Suprapubic skin (tissue), 4 donors: Measurements from ENCODE around the gene UBE2E2. TPM values are rescaled to one million over a fixed set of nuclear protein-coding genes. Genes with fewer than 3 reads are reported as not detected.
A peak's percentile ranks its signal among the peaks of the same experiment; 100 is the strongest.

Experiments
- DNase-seq, 2 donors: peaks; one replicate each; pipeline ENCODE4 v3.0.0-alpha.2; 2019; ENCODE audit warnings: low spot score in 2 of 2
- H3K27ac ChIP-seq: fragments of 200-600 bp; sonication (generic); one replicate; pipeline ENCODE4 v1.5.1; 2019
- H3K27me3 ChIP-seq: fragments of 200-600 bp; sonication (generic); one replicate; pipeline ENCODE4 v1.5.1; 2019
- H3K36me3 ChIP-seq: fragments of 200-600 bp; sonication (generic); one replicate; pipeline ENCODE4 v1.5.1; 2019
- H3K4me1 ChIP-seq: fragments of 200-600 bp; sonication (generic); one replicate; pipeline ENCODE4 v1.5.1; 2019
- H3K4me3 ChIP-seq: fragments of 200-600 bp; sonication (generic); one replicate; pipeline ENCODE4 v1.5.1; 2019; ENCODE audit warnings: mild to moderate bottlenecking
- H3K9me3 ChIP-seq: fragments of 200-600 bp; sonication (generic); one replicate; pipeline ENCODE4 v1.5.1; 2019
- EP300 ChIP-seq: sonication (generic); formaldehyde crosslinking; IDR thresholded peaks from one replicate; pipeline ENCODE4 v1.6.1; 2017; ENCODE audit warnings: antibody characterized with exemption
- POLR2A ChIP-seq, 2 donors: fragments of 450-650 bp; IDR thresholded peaks; one replicate each; pipeline ENCODE4 v1.6.1; 2017; ENCODE audit warnings: antibody characterized with exemption in 2 of 2, mild to moderate bottlenecking in 2 of 2, moderate library complexity in 2 of 2
- POLR2AphosphoS5 ChIP-seq, 3 donors: sonication (generic); formaldehyde crosslinking; IDR thresholded peaks; one replicate each; pipeline ENCODE4 v1.6.1; 2017; ENCODE audit warnings: antibody characterized with exemption in 3 of 3
- WGBS: methylation state at CpG from one replicate; pipeline ENCODE4 v1.1.5; 2018; 5-methylcytosine and 5-hydroxymethylcytosine counted together
- total RNA-seq, 4 donors: library from RNA; depleted of rRNA; stranded (reverse); fragments of >200 nt; gene quantifications; one replicate each; pipeline ENCODE4 v1.1.0, GENCODE V29; 2016
- TF ChIP-seq, protein P1 (sequence below), 2 donors: fragments of 200-600 bp in 1 of 2; fragments of 450-650 bp in 1 of 2; sonication (generic) in 1 of 2; IDR thresholded peaks; one replicate each; pipeline ENCODE4 v1.5.1; 2016 to 2019; ENCODE audit warnings: antibody characterized with exemption in 2 of 2, mild to moderate bottlenecking in 1 of 2, moderate library complexity in 1 of 2

The UBE2E2 gene
- total RNA-seq, 4 donors from 2014 or later = 30.2 to 65.4 (median 34.8) TPM

DNA sequence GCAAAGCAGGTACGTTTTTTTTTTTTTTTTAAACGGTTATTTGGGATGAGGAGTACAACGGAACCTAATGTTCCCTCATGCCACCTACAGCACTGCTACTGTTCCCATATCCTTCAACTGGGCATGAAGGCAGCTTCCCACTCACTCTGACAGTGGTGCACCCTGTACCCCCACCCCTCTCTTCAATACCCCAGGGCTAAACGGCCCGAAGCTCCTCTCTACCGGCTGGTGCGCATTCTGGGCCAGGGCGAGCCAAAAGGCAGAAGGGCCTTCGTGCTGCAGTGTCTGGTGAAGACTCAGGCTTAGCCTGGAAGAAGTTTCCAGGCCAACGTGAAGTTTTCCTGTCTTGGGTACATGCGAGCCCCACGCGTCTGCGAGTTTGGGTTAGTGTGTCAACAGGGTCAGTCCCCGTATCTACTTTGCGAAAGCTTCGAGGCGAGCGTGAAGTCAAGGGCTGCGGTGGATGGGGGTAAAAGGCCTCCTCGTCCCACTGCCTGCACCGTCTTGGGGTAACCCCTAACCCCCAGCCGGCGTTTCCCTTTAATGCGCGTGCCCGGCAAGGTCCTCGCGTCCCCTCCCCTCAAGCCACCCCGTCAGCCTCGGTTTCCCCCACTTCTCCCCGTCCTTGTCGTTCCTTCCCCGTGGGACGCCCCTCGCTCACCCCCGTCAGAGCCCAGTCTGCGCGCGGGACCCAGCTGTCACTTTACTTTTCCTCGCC lies 765 bp upstream of the UBE2E2 start:
- H3K36me3 ChIP-seq = no peaks in the 10 kb centered on the region
- DNase-seq = peak; percentile 78 to 85
- H3K4me3 ChIP-seq = peak overlapping the region; percentile 98
- H3K27me3 ChIP-seq = no peaks in the 10 kb centered on the region
- peaks cover 20% of the 10 kb centered on the region for H3K4me1 ChIP-seq
- H3K9me3 ChIP-seq = no peaks in the 10 kb centered on the region
- H3K27ac ChIP-seq = peak overlapping the region; percentile 93
- TF ChIP-seq, protein P1, sequence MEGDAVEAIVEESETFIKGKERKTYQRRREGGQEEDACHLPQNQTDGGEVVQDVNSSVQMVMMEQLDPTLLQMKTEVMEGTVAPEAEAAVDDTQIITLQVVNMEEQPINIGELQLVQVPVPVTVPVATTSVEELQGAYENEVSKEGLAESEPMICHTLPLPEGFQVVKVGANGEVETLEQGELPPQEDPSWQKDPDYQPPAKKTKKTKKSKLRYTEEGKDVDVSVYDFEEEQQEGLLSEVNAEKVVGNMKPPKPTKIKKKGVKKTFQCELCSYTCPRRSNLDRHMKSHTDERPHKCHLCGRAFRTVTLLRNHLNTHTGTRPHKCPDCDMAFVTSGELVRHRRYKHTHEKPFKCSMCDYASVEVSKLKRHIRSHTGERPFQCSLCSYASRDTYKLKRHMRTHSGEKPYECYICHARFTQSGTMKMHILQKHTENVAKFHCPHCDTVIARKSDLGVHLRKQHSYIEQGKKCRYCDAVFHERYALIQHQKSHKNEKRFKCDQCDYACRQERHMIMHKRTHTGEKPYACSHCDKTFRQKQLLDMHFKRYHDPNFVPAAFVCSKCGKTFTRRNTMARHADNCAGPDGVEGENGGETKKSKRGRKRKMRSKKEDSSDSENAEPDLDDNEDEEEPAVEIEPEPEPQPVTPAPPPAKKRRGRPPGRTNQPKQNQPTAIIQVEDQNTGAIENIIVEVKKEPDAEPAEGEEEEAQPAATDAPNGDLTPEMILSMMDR (IDR thresholded peaks at IDR 0.05) = no peak
- no peak for TF ChIP-seq POLR2AphosphoS5 (IDR thresholded peaks at IDR 0.05)
- TF ChIP-seq POLR2A (IDR thresholded peaks at IDR 0.05) = no peak
- TF ChIP-seq EP300 = no peak
- 7% methylated on average over 39 of the region's 41 CpGs for WGBS

GRCh38 chr3:23203708-23204330 lies 692 bp downstream of the UBE2E2 start:
- Histone ChIP-seq H3K9me3 (no peaks in the 10 kb centered on the region), H3K27ac (peak overlapping the region; percentile 93), H3K27me3 (no peaks in the 10 kb centered on the region), H3K36me3 (no peaks in the 10 kb centered on the region), H3K4me1 (peaks cover 20% of the 10 kb centered on the region), H3K4me3 (peak overlapping the region; percentile 98)
- 2% methylated on average over 19 of the region's 19 CpGs for WGBS
- DNase-seq = peak in 1 of 2 donors; percentile 62
- TF ChIP-seq POLR2AphosphoS5 (IDR thresholded peaks at IDR 0.05) (no peak), POLR2A (IDR thresholded peaks at IDR 0.05) (no peak), EP300 (no peak)
- TF ChIP-seq, protein P1 (IDR thresholded peaks at IDR 0.05) = no peak

- H3K36me3 ChIP-seq = no peaks in the 10 kb centered on the region
- H3K27ac ChIP-seq = no peak overlapping the region
- no peaks in the 10 kb centered on the region for H3K27me3 ChIP-seq
- H3K4me1 ChIP-seq = peaks cover 20% of the 10 kb centered on the region
- TF ChIP-seq POLR2AphosphoS5 (IDR thresholded peaks at IDR 0.05) (no peak), EP300 (no peak), POLR2A (IDR thresholded peaks at IDR 0.05) (no peak)
- TF ChIP-seq, protein P1 (IDR thresholded peaks at IDR 0.05) = no peak
- H3K4me3 ChIP-seq = no peak overlapping the region
- no peaks in the 10 kb centered on the region for H3K9me3 ChIP-seq
- DNase-seq = no peak
- 92% methylated on average over 3 of the region's 3 CpGs for WGBS
Observed at GRCh38 chr3:23206366-23206765, 3.2 kb downstream of the UBE2E2 start.

GRCh38 chr3:23209103-23209502 lies 6.0 kb downstream of the UBE2E2 start:
- TF ChIP-seq, protein P1 (IDR thresholded peaks at IDR 0.05) = no peak
- TF ChIP-seq POLR2A (IDR thresholded peaks at IDR 0.05) (no peak), POLR2AphosphoS5 (IDR thresholded peaks at IDR 0.05) (no peak), EP300 (no peak)
- no peaks in the 10 kb centered on the region for H3K27me3 ChIP-seq
- no peak overlapping the region for H3K27ac ChIP-seq
- H3K4me1 ChIP-seq = peaks cover 9% of the 10 kb centered on the region
- no peaks in the 10 kb centered on the region for H3K36me3 ChIP-seq
- 88% methylated on average over 1 of the region's 1 CpG for WGBS
- no peaks in the 10 kb centered on the region for H3K9me3 ChIP-seq
- DNase-seq = no peak
- no peak overlapping the region for H3K4me3 ChIP-seq

DNA sequence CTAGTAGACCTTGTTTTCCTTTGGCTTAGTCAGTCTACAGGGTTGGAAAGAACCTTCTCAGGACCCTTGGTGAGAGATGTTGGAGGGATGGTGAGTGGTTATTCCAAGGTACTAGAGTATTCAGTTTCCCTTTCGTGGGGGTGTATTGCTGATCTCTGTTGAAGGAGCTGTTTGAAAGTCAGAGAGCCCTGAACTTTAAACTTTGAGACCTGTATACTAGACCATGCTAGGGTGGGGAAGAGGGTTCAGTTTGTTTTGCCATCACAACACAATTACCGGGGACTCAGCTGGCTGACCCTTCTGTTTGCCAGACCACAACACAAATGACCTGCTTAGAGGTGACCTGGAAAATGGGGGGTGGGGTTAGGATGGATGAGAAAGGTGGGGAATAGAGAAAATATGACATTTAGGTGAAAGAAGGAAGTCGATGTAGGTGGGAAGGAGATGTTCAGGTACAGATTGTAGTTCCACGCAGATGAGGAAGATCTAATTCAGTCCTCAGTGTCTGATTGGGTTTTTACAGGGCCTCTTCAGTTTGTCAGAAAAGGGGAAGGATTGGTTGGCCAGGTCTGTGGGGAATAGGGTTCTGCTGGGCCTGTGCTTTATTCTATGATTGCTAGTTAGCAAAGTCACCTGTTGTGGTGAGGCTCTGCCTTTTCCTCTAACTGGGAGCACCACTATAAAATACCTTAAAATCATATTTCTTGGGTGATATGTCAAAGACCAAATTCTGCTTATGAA lies 6.8 kb downstream of the UBE2E2 start:
- H3K4me1 ChIP-seq = peaks cover under 1% of the 10 kb centered on the region
- no peaks in the 10 kb centered on the region for H3K27me3 ChIP-seq
- H3K9me3 ChIP-seq = no peaks in the 10 kb centered on the region
- TF ChIP-seq POLR2A (IDR thresholded peaks at IDR 0.05) (no peak), POLR2AphosphoS5 (IDR thresholded peaks at IDR 0.05) (no peak), EP300 (no peak)
- TF ChIP-seq, protein P1 (IDR thresholded peaks at IDR 0.05) = no peak
- H3K36me3 ChIP-seq = no peaks in the 10 kb centered on the region
- H3K27ac ChIP-seq = no peak overlapping the region
- no peak for DNase-seq
- H3K4me3 ChIP-seq = no peak overlapping the region
- WGBS = 92% methylated on average over 4 of the region's 4 CpGs
